HG03571 (cell line): ENCODE results near the gene TFDP1.
"Not testable (repeated sequence)": the region's sequence is repeated elsewhere in the genome, so short reads cannot be mapped to it uniquely, and the experiment has no call there.

Experiments
- ATAC-seq: cut with Tn5 transposase; IDR thresholded peaks from one replicate; pipeline ENCODE4 v1.9.1; 2021; ENCODE audit not compliant: unreplicated experiment

The TFDP1 gene

DNA sequence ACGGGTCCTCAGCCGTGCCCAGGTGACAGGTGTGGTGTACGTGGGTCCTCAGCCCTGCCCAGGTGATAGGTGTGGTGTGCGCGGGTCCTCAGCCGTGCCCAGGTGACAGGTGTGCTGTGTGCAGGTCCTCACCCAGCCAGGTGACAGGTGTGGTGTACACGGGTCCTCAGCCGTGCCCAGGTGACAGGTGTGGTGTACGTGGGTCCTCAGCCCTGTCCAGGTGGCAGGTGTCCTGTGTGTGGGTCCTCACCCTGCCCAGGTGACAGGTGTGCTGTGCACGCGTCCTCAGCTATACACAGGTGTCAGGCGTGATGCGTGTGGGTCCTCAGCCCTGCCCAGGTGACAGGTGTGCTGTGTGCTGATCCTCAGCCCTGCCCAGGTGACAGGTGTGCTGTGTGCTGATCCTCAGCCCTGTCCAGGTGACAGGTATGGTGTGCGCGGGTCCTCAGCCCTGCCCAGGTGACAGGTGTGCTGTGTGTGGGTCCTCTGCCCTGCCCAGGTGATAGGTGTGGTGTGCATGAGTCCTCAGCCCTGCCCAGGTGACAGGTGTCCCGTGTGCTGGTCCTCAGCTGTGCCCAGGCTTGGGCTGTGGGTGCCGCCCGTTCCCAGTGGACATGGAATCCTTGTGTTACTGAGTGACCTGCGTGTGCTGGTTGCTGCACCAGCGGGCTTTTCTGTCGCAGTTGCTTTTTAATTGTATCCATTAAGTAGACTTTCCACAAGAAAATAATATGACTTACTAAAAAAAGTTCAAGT lies 9.7 kb downstream of the TFDP1 start:
- ATAC-seq: not testable (repeated sequence)

DNA sequence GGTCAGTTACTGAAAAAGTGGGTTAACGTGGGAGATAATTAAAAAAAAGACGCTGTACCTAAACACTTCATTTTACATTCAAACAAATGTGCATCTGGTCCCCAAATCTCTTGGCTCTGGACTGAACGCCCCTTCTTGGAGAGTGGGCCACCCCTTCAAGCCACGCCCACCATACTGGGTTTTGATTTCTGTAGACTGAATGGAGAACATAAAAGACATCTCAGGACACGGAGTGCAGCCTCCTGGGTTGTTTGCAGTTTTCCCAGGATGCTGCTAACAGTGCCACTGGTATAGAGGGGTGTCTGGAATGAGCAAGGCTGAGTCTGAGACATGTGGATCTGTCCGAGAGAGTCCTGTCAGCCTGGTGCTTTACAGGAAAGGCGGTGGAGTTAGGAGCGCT lies 10.6 kb downstream of the TFDP1 start:
- ATAC-seq: no peak

DNA sequence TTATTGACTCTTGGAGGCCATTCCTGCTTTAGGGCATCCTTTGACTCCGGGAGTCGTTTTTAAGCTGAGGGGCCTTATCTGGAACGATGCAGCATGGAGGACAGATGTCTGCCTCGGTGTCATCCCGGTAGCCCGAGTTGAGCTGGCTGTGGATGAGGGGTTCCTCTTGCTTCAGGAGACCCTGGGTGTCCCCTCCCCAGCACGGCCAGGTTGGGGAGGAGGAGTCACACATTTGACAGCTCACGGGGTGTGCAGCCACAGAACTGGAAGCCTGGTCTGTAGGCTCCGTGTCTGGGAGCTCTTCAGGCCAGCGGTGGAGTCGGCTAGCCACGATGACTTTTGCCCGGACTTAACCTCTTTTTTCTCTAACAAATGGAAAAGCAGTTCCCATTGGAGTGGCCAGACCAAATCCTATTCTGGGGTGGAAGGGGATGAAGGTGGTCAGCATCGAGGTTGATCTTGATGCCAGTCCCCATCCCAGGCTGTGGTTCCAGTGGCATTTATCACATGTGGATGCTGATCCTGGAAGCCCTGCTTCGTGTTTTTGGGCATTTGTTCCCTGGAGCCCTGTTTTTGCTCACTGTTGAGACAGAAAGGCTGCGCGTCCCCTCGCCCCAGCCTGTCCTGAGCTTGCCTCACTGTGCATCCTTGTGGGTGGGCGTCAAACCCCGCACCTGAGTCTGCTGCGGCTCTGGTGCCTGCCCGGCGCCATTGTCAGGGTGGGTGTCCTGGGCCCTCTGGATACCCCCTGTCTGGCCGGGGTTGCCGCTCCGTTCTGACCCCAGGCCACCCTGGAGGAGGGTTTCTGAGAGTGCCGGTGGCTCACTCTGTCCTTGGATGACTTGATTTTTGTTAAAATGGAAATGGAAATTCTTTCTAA lies 12.0 kb downstream of the TFDP1 start:
- ATAC-seq: no peak

DNA sequence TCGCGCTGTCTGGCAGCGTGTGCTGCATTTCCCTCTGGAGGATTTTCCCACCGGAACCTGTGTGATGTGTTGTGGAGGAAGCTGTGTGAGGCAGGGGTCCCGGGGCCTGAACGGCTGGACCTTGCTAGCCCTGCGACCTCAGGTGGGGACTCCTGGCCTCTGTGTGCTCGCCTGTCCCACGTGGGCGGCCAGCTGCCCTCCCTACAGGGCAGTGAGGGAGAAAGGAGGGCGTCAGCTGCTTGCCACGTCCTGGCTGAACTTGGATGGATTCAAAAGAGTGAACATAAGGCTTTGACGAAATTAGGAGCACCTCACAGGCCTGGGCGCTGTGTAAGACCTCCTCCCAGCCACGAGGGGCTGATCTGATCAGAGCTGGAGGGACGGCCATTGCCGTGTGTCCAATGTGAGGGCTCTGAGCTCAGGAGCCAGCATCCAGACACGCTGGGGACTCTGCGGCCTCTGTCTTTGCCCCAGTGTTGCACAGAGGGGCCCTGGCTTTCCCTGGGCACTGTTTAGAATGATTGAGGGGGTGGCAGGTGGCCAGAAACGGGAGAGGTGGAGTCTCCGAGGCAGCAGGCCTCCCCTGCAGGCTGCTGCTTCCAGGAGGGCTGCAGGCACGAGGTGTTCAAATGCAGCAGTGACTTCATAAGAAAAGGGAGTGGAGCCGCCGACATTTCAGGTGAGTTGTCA lies 13.0 kb downstream of the TFDP1 start:
- ATAC-seq: no peak

DNA sequence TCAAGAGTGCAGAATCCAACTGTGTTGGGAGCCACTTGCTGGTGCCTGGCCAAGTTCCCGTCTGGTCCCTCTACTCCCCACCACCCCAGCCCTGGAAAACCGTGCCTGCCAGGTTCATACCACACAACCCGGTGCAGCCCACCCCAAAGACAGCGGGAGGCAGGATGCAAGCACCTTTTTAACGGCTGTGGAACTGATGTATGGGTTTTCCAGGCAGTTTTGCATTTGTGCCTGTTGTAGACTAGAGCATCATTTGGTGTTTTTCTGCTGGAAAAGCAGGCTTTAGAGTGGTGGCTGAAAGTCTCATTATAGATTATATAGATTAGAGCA lies 13.5 kb downstream of the TFDP1 start:
- ATAC-seq: no peak

DNA sequence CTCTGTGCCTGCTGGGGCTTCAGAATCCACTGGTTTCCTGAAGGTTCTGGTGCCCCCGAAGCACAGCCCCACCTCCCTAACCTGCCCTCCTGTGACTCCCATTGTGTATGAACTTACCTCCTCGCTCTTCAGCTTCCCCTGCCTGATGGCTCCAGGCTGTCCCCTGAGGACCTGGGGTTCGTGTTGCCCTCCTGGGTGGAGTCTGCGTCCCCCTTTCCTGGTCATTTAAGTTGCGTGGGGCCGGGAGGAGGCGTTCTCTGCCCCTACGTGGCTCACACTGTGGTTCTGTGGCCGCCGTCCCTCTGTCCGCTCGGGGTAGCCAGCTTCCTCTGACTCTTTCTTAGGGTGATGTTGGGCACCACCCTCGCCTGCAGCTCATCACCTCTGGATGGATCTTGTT lies 13.9 kb downstream of the TFDP1 start:
- ATAC-seq: no peak

DNA sequence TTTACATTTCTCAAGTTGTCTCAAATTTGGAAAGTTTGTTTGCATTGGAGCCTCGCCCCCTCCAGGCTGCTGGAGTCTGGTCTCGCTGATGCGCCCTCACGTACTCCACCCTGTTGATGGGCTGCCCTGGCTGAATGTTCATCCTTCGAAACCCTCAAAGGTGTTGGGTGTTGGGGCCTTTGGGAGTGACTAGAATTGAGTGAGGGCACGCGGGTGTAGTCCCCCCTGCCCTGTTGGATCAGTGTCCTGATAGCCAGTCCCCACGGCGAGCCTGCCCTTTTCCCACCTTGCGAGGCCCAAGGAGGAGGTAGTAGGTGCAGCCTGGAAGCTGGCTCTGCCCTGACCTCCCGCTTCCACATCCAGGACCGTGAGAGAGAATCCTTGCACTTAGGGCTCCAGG lies 14.8 kb downstream of the TFDP1 start:
- no peak for ATAC-seq

DNA sequence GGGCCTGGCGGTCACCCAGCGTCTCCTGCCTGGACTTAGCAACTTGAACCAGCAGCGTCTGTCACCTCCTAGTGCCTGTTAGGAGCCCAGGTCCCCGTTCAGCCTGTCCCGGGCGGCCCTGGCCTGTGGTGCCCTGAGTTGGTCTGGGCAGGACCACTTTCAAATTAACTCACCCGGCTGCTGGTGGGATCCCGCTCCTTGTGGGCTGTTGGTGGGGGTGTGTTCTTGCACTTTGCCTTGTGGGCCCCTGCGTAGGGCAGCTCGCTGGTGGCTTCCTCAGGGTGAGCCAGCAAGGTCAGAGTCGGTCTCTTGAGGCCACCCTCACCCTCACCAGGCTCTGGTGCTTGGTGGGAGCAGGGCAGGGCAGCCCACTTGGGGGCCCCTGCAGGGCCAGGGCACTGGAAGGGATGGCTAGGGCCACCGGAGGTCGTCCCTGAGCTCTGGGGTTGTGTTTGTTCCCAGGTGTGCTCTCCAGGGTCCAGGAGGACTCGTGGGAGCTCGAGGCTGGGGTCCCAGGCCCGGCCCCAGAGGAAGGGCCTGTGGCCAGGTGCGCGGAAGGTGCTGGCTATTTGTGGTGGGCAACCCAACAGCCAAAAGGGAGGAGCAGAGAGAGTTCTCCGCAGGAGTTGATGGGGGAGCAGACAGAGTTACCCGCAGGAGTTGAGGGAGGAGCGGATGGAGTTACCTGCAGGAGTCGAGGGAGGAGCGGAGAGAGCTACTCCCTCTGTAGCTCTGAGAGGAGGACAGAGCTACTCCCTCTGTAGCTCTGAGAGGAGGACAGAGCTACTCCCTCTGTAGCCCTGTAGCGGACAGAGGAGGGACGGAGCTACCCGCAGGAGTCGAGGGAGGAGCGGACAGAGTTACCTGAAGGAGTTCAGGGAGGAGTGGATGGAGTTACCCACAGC lies 16.9 kb downstream of the TFDP1 start:
- ATAC-seq: no peak

DNA sequence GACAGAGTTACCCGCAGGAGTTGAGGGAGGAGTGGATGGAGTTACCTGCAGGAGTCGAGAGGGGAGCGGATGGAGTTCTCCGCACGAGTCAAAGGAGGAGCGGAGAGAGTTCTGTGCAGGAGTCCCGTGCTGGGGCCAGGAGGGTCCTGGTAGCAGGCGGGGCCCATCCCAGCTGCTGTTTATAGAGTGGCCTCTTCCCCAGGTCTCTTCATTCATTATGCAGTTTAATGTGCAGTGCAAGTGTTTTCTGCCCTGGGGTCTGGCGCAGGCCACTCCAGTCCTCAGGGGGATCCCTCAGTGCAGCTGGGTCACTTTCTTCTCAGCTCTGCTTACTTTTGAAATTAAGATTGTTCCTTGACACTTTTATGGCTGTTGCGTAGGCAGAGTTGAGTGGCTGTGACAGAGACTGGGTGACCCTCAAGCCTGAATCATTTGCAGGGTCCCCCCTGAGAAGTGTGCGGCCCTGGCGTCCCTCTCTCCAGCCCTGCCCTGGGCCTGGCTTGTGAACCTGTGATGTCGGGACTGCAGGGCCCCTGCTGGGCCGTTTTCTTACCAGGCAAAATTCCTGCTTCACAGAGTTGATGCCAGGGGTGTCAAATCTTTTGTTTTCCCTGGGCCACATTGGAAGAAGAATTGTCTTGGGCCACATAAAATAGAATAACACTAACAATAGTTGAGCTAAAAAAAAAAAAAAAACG lies 17.9 kb downstream of the TFDP1 start:
- no peak for ATAC-seq

DNA sequence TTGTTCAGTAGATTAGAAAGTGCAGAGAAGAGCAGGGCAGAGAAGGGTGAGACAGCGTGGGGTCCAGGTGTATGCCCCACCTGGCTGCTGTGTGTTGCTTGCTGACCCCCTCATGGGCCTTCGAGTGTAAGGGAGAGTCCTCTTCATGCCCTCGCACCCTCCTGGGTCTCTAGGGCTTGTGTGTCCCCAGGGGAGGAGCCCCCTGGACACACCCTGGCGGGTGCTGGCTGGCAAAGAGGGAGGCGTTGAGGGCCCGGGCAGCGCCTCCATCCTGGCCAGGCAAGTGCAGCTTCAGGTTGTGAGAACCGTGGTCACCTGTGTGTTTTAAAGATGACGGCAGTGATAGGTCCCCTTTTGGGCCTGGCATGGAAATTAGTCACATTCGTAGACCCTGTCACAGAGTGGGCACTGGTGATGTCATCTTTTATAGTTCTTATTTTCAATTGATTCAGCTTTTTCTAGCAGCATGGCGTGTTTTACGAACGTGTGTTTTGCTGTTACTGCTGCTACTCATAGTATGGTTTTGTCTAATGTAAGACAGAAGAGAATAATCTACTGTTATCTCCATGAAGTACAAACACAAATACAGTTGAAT lies 18.7 kb downstream of the TFDP1 start:
- no peak for ATAC-seq

DNA sequence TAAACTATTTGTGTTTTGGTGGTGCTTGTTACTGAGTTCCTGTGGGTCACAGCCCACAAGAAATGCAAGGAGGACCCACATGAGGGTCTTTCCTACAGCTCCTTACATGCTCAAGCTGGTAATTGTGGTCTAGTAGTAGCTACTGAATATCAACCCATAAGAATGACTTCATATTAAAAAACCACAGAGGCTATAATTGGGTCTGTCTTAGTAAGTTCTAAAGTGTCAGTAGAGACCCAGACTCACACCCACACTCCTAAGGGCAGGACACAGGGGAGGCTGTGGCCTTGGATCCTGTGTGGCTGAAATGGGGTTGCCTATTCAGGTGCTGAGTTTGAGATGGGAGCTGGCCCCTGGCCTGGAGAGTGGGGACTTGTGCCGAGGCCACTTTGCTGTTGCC lies 19.6 kb downstream of the TFDP1 start:
- ATAC-seq: no peak

DNA sequence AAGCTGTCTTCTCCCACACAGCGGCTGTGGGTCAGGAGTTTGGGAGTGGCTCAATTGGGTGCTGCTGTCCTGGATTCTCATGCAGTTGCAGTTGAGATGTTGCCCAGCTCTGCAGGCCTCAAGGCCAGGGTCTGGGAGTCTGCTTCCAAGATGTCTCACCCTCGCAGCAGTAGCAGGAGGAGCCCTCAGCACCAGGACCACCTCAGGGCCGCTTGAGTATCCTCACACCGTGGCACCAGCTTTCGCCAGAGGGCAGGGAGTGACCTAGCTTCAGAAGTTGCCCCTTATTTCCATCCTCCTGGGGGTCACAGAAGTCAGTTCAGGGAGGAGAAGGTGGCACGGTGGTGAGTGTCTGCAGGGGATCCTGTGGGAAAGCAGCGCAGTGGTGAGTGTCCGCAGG lies 20.9 kb downstream of the TFDP1 start:
- no peak for ATAC-seq

DNA sequence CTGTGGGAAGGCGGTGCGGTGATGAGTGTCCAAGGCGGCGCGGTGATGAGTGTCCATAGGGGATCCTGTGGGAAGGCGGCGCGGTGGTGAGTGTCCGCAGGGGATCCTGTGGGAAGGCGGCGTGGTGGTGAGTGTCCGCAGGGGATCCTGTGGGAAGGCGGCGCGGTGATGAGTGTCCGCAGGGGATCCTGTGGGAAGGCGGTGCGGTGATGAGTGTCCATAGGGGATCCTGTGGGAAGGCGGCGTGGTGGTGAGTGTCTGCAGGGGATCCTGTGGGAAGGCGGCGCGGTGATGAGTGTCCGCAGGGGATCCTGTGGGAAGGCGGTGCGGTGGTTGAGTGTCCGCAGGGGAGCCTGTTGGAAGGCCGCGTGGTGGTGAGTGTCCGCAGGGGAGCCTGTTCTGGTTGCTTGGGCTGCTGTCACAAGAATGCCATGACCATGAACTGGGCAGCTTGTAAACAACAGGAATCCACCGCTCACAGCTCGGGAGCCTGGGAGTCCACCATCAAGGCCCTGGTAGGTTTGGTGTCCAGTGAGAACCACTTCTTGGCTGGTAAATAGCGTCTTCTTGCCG lies 21.4 kb downstream of the TFDP1 start:
- ATAC-seq: no peak

DNA sequence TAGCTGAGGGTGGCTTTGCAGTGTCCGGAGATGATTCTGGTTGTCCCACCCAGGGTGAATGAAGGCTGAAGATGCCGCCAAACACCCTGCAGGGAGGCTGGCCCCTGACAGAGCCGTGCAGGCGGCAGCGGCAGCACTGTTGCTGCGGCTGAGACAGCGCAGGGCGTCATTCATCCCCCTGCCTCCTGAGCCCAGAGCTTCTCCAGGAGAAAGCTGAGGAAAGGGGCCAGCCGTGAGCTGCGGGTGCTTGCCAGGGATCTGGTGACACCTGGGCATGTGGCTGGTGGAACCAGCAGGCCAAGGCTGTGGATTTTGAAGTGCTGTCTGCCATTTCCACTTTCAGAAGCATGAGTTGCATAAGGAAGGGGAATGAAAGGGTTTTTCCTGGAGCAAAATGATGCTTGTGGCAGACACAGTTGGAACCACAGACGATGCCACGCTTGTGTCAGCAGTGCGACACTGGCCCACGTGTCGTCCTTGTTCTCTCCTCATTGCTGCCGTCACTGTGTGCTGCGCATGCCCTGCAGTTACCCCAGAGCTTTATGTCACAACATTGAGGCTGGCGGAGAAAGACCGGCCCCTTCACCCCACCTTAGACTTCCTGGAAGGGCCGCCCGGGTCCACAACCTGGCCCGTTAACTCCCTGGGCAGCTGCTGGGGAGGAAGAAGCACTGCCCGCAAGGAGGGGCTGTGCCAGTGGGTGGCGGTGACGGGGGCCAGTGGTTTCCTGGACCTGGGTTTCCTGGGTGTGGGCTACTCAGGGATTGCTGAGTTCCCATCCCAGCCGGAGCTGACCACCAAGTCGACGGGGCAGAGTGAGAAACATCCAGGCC lies 22.7 kb downstream of the TFDP1 start:
- ATAC-seq: no peak

DNA sequence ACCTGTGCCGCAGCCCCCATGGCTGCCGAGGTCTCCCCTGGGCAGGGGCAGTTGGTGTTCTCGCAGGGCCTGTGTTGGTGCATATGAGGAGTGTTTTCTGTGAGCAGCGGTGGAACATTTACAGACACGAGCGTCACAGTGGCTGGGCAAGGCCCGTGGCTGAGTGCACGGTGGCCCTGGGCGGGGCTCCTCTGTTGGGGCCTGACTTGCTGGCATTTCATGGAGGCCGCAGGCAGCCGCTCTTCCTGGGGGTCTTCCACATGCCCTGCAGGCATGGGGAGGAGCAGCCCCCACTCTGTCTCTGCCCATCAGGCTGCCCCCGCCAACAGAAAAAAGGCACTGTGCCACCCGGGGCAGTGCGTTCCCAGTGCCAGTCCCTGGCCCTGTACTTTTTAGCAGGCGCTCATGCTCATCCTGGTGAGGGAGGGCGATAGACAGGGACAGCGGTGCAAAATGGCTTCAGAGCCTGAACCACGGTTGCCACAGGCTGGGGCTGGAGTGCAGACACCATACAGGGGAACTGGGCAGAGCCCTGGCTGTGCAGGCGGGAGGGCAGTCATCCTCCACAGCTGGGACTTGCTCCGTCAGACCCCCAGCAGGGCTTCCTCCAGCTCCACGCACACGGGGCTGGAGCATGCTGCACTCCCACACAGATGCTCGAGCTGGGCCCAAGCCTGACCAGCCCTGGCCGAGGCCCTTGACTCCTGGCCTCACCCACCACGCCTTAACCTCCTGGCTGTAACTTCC lies 23.5 kb downstream of the TFDP1 start:
- no peak for ATAC-seq

DNA sequence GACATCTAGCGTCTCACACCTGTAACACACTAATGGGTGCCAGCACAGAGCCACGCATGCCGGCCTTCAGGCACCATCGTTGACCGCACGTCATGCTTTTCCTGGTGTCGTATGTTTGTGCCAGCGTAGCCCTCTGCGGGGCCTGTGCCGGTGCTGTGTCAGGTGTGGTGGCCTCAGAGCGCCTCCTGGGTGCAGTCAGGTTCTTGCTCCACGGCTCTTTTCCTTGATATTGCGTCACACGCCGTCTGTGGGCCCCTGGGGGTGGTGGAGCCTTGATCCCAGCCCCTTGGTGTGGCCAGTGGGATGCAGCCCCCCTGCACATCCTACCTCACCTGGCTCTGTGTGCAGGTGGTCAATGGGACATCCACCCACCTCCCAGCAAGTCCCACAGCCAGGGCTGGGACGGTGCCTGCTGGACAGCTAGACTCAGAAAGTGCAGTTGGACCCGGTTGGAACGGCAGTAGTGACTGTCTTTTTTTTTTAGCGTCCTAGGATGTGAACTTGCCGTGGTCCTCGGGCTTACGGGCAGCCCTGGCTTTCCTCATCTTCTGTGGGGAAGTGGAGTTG lies 24.5 kb downstream of the TFDP1 start:
- ATAC-seq: no peak

DNA sequence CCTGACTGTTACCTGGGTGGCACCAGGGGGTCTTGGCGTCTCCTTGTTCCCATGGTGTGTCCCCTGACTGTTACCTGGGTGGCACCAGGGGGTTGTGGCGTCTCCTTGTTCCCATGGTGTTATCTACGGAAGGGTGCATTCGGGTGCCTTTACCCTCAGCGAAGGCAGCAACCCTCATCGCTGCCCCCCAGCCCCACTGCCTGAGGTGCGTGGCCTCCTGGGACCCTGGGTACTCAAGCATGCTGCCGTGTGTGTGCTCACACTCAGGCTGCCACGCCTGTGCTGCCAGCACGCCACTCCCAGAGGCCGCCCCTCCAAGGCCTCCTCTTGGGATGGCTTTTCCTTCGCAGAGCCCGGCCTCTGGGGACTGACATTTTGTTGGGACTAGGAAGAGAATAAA lies 25.1 kb downstream of the TFDP1 start:
- no peak for ATAC-seq

DNA sequence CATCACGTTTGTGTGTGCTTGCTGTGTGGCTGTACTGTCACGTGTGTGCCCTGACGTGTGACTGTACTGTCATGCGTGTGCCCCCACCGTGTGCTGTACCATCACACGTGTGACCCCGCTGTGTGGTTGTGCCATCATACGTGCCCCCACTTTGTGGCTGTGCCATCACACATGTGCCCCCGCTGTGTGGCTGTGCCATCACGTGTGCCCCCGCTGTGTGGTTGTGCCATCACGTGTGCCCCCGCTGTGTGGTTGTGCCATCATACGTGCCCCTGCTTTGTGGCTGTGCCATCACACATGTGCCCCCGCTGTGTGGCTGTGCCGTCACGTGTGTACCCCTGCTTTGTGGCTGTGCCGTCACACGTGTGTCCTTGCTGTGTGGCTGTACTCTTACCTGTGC lies 25.7 kb downstream of the TFDP1 start:
- no peak for ATAC-seq
